ENCODE results near the gene ZCCHC9.
"Not testable (repeated sequence)": the region's sequence is repeated elsewhere in the genome, so short reads cannot be mapped to it uniquely, and the experiment has no call there.

Gene ZCCHC9

DNA sequence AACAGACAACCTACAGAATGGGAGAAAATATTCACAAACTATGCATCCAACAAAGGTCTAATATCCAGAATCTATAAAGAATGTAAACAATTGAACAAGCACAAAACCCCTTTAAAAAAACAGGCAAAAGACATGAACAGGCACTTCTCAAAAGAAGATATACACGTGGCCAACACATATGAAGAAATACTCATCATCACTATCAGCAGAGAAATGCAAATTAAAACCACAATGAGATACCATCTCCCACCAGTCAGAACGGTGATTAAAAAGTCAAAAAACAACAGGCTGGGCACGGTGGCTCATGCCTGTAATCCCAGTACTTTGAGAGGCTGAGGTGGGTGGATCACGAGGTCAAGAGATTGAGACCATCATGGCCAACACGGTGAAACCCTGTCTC, 7.4 kb upstream of the ZCCHC9 start:
- H3K27me3 ChIP-seq (ENCODE audit: control insufficient read depth in 3 of 3, insufficient read depth in 3 of 3, low read depth in 1 of 3, low read length in 3 of 3); H3K4me3 ChIP-seq (ENCODE audit: low read length in 2 of 2); H2BK15ac ChIP-seq (ENCODE audit: low read length); H3K27ac ChIP-seq (replicated peaks; ENCODE audit: low read length); H4K8ac ChIP-seq (ENCODE audit: low read depth, low read length); H2BK12ac ChIP-seq (ENCODE audit: low read length); H3K79me1 ChIP-seq (ENCODE audit: low read depth, low read length); H3K14ac ChIP-seq (ENCODE audit: low read length); DNase-seq (ENCODE audit: low spot score); H2AFZ ChIP-seq (ENCODE audit: low read length); H3K4ac ChIP-seq (ENCODE audit: low read length); H2BK120ac ChIP-seq (ENCODE audit: low read depth, low read length); H2AK5ac ChIP-seq (ENCODE audit: low read depth, low read length); H4K91ac ChIP-seq (ENCODE audit: low read depth, low read length, poor library complexity); H3K18ac ChIP-seq (ENCODE audit: low read length); H3K9ac ChIP-seq (ENCODE audit: low read depth, low read length, poor library complexity); H3K4me1 ChIP-seq (ENCODE audit: control insufficient read depth in 2 of 2, insufficient read depth in 1 of 2, low read depth in 1 of 2, low read length in 2 of 2); H2BK5ac ChIP-seq (ENCODE audit: low read length); H3K4me2 ChIP-seq (ENCODE audit: insufficient read depth, low read length, poor library complexity, severe bottlenecking); H3K23ac ChIP-seq (ENCODE audit: low read depth, low read length, poor library complexity): not testable (repeated sequence)
- Histone ChIP-seq H3K36me3 (replicated peaks in 1 of 2; ENCODE audit: control insufficient read depth in 2 of 2, insufficient read depth in 2 of 2, low read length in 2 of 2) (peaks cover 2 to 15% of the 10 kb centered on the region in 2 donors), H3K9me3 (replicated peaks in 1 of 2; ENCODE audit: control insufficient read depth in 2 of 2, insufficient read depth in 1 of 2, low read depth in 1 of 2, low read length in 2 of 2) (peaks cover 2 to 41% of the 10 kb centered on the region in 2 donors)
- no CpG with 5 or more reads among the region's 5 CpGs for WGBS, 2 donors (ENCODE audit: extremely low coverage in 2 of 2, insufficient read length in 2 of 2, insufficient replicate concordance in 1 of 2)

DNA sequence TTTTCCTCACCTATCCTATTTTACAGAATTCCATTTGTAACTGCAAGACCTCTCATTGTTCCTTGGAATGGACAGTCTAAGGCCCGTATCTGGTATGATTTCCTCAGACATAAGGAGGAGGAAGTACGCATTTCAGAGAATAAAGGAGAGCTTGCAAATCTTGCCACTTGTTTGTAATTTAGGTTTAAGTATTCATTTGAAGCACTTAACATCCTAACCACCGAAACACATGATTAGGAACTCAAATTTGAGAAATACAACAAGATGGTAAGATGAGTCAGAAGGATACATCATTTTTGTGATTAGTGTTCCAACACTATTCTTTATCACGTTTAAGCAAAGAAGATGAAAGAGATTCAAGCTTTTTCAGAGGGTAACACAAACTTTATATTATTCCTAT, 3.9 kb upstream of the ZCCHC9 start:
- no peak for DNase-seq (ENCODE audit: low spot score)
- H3K4me1 ChIP-seq (ENCODE audit: control insufficient read depth in 2 of 2, insufficient read depth in 1 of 2, low read depth in 1 of 2, low read length in 2 of 2): peaks cover 3 to 4% of the 10 kb centered on the region in 2 donors
- peaks cover 4% of the 10 kb centered on the region for H3K79me1 ChIP-seq (ENCODE audit: low read depth, low read length)
- H2AFZ ChIP-seq (ENCODE audit: low read length): no peak overlapping the region
- no peak overlapping the region for H3K14ac ChIP-seq (ENCODE audit: low read length)
- no peak overlapping the region for H2AK5ac ChIP-seq (ENCODE audit: low read depth, low read length)
- H3K9ac ChIP-seq (ENCODE audit: low read depth, low read length, poor library complexity): no peak overlapping the region
- no peak overlapping the region for H4K8ac ChIP-seq (ENCODE audit: low read depth, low read length)
- no peak overlapping the region for H3K23ac ChIP-seq (ENCODE audit: low read depth, low read length, poor library complexity)
- H2BK5ac ChIP-seq (ENCODE audit: low read length): no peak overlapping the region
- no peak overlapping the region for H3K27ac ChIP-seq (replicated peaks; ENCODE audit: low read length)
- no peak overlapping the region for H4K91ac ChIP-seq (ENCODE audit: low read depth, low read length, poor library complexity)
- H3K4ac ChIP-seq (ENCODE audit: low read length): no peak overlapping the region
- no peak overlapping the region for H3K18ac ChIP-seq (ENCODE audit: low read length)
- WGBS, 2 donors (ENCODE audit: extremely low coverage in 2 of 2, insufficient read length in 2 of 2, insufficient replicate concordance in 1 of 2): no CpG with 5 or more reads among the region's 4 CpGs
- no peak overlapping the region for H3K4me2 ChIP-seq (ENCODE audit: insufficient read depth, low read length, poor library complexity, severe bottlenecking)
- no peak overlapping the region for H3K4me3 ChIP-seq (ENCODE audit: low read length in 2 of 2)
- H3K36me3 ChIP-seq (replicated peaks in 1 of 2; ENCODE audit: control insufficient read depth in 2 of 2, insufficient read depth in 2 of 2, low read length in 2 of 2): peaks cover 0 to 17% of the 10 kb centered on the region in 2 donors
- H3K9me3 ChIP-seq (replicated peaks in 1 of 2; ENCODE audit: control insufficient read depth in 2 of 2, insufficient read depth in 1 of 2, low read depth in 1 of 2, low read length in 2 of 2): peaks cover 0 to 19% of the 10 kb centered on the region in 2 donors
- H2BK120ac ChIP-seq (ENCODE audit: low read depth, low read length): no peak overlapping the region
- no peak overlapping the region for H2BK12ac ChIP-seq (ENCODE audit: low read length)
- no peaks in the 10 kb centered on the region for H3K27me3 ChIP-seq (ENCODE audit: control insufficient read depth in 3 of 3, insufficient read depth in 3 of 3, low read depth in 1 of 3, low read length in 3 of 3)
- H2BK15ac ChIP-seq (ENCODE audit: low read length): no peak overlapping the region

DNA sequence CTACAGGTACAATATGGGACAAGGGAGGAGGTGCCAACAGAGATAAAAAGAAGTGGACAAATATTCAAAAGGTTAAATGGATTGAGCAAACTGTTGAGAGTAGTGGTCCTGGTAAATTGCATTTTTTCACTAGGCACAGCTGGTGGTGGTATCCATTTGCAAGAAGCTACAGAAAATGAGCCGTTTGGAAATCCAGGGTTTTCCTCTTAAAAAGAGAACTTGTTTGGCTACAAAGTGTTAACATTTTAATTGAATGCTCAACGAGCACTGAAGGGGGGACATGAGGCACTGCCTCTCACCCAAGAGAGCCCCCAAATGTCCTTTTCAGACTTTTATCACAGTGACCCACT, 491 bp upstream of the ZCCHC9 start:
- H3K9ac ChIP-seq (ENCODE audit: low read depth, low read length, poor library complexity): peak overlapping the region; percentile 66
- WGBS, 2 donors (ENCODE audit: extremely low coverage in 2 of 2, insufficient read length in 2 of 2, insufficient replicate concordance in 1 of 2): no CpG with 5 or more reads among the region's 2 CpGs
- no peak overlapping the region for H2BK15ac ChIP-seq (ENCODE audit: low read length)
- H3K14ac ChIP-seq (ENCODE audit: low read length): no peak overlapping the region
- H3K27ac ChIP-seq (replicated peaks; ENCODE audit: low read length): no peak overlapping the region
- no peak overlapping the region for H2BK12ac ChIP-seq (ENCODE audit: low read length)
- H2AFZ ChIP-seq (ENCODE audit: low read length): peak overlapping the region; percentile 91
- peaks cover 5% of the 10 kb centered on the region for H3K79me1 ChIP-seq (ENCODE audit: low read depth, low read length)
- peak overlapping the region; percentile 63 for H3K4me2 ChIP-seq (ENCODE audit: insufficient read depth, low read length, poor library complexity, severe bottlenecking)
- no peak overlapping the region for H3K4ac ChIP-seq (ENCODE audit: low read length)
- no peaks in the 10 kb centered on the region for H3K9me3 ChIP-seq (replicated peaks in 1 of 2; ENCODE audit: control insufficient read depth in 2 of 2, insufficient read depth in 1 of 2, low read depth in 1 of 2, low read length in 2 of 2)
- no peak overlapping the region for H2BK5ac ChIP-seq (ENCODE audit: low read length)
- H3K4me3 ChIP-seq (ENCODE audit: low read length in 2 of 2): peak overlapping the region; percentile 64 to 96
- H3K36me3 ChIP-seq (replicated peaks in 1 of 2; ENCODE audit: control insufficient read depth in 2 of 2, insufficient read depth in 2 of 2, low read length in 2 of 2): peaks cover 0 to 30% of the 10 kb centered on the region in 2 donors
- H3K27me3 ChIP-seq (ENCODE audit: control insufficient read depth in 3 of 3, insufficient read depth in 3 of 3, low read depth in 1 of 3, low read length in 3 of 3): no peaks in the 10 kb centered on the region
- H4K8ac ChIP-seq (ENCODE audit: low read depth, low read length): no peak overlapping the region
- H3K23ac ChIP-seq (ENCODE audit: low read depth, low read length, poor library complexity): no peak overlapping the region
- no peak for DNase-seq (ENCODE audit: low spot score)
- peak overlapping the region; percentile 84 for H3K18ac ChIP-seq (ENCODE audit: low read length)
- no peak overlapping the region for H2BK120ac ChIP-seq (ENCODE audit: low read depth, low read length)
- peaks cover 4% of the 10 kb centered on the region in 2 donors for H3K4me1 ChIP-seq (ENCODE audit: control insufficient read depth in 2 of 2, insufficient read depth in 1 of 2, low read depth in 1 of 2, low read length in 2 of 2)
- no peak overlapping the region for H2AK5ac ChIP-seq (ENCODE audit: low read depth, low read length)
- no peak overlapping the region for H4K91ac ChIP-seq (ENCODE audit: low read depth, low read length, poor library complexity)

DNA sequence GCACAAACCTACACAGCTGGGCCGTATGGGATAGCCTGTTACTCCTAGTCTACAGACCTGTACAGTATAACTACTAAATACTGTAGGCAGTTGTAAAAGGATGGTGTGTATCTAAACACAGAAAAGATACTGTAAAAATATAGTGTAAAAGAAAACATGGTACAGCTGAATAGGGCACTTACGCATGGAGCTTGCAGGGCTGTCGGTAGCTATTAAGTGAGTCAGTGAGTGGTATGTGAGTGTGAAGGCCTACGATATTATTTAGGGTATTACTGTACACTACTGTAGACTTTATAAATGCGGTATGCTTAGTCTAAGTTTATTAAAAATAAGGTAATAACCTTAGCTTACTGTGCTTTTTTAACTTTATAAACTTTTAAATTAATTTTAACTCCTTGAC, 1.2 kb downstream of the ZCCHC9 start:
- DNase-seq (ENCODE audit: low spot score): no peak
- Histone ChIP-seq H3K79me1 (ENCODE audit: low read depth, low read length) (peaks cover 5% of the 10 kb centered on the region), H3K4ac (ENCODE audit: low read length) (no peak overlapping the region), H3K4me3 (ENCODE audit: low read length in 2 of 2) (peak overlapping the region in 1 of 2 donors; percentile 64), H2BK12ac (ENCODE audit: low read length) (no peak overlapping the region), H2AK5ac (ENCODE audit: low read depth, low read length) (no peak overlapping the region), H4K8ac (ENCODE audit: low read depth, low read length) (no peak overlapping the region), H2BK5ac (ENCODE audit: low read length) (no peak overlapping the region), H3K4me1 (ENCODE audit: control insufficient read depth in 2 of 2, insufficient read depth in 1 of 2, low read depth in 1 of 2, low read length in 2 of 2) (peaks cover 4% of the 10 kb centered on the region in 2 donors), H3K9ac (ENCODE audit: low read depth, low read length, poor library complexity) (no peak overlapping the region), H3K23ac (ENCODE audit: low read depth, low read length, poor library complexity) (no peak overlapping the region), H3K18ac (ENCODE audit: low read length) (no peak overlapping the region), H3K9me3 (replicated peaks in 1 of 2; ENCODE audit: control insufficient read depth in 2 of 2, insufficient read depth in 1 of 2, low read depth in 1 of 2, low read length in 2 of 2) (no peaks in the 10 kb centered on the region), H3K4me2 (ENCODE audit: insufficient read depth, low read length, poor library complexity, severe bottlenecking) (peak overlapping the region; percentile 66), H2BK15ac (ENCODE audit: low read length) (no peak overlapping the region), H4K91ac (ENCODE audit: low read depth, low read length, poor library complexity) (no peak overlapping the region), H3K27ac (replicated peaks; ENCODE audit: low read length) (no peak overlapping the region), H3K36me3 (replicated peaks in 1 of 2; ENCODE audit: control insufficient read depth in 2 of 2, insufficient read depth in 2 of 2, low read length in 2 of 2) (peaks cover 0 to 30% of the 10 kb centered on the region in 2 donors), H2AFZ (ENCODE audit: low read length) (no peak overlapping the region), H2BK120ac (ENCODE audit: low read depth, low read length) (no peak overlapping the region), H3K27me3 (ENCODE audit: control insufficient read depth in 3 of 3, insufficient read depth in 3 of 3, low read depth in 1 of 3, low read length in 3 of 3) (no peaks in the 10 kb centered on the region), H3K14ac (ENCODE audit: low read length) (no peak overlapping the region)
- WGBS, 2 donors (ENCODE audit: extremely low coverage in 2 of 2, insufficient read length in 2 of 2, insufficient replicate concordance in 1 of 2): no CpG with 5 or more reads among the region's 5 CpGs

Data from neuronal stem cell (in vitro differentiated cells).